Measurements from ENCODE around the gene TMBIM1.
A peak's percentile ranks its signal among the peaks of the same experiment; 100 is the strongest.

The TMBIM1 gene

GRCh38 chr2:218262631-218263586, 29.4 kb downstream of the TMBIM1 start:
- DNase-seq (ENCODE audit: low read depth, low spot score) = no peak
- H3K4me3 ChIP-seq (ENCODE audit: low read length) = no peak overlapping the region

- no peak for DNase-seq (ENCODE audit: low read depth, low spot score)
- no peak overlapping the region for H3K4me3 ChIP-seq (ENCODE audit: low read length)
Measured at GRCh38 chr2:218262237-218262600, 30.1 kb downstream of the TMBIM1 start.

GRCh38 chr2:218261423-218262236, 30.7 kb downstream of the TMBIM1 start:
- H3K4me3 ChIP-seq (ENCODE audit: low read length) = no peak overlapping the region
- DNase-seq (ENCODE audit: low read depth, low spot score) = no peak

- DNase-seq (ENCODE audit: low read depth, low spot score) = no peak
- H3K4me3 ChIP-seq (ENCODE audit: low read length) = no peak within 1 kb of the TSS
Measured at GRCh38 chr2:218260742-218261422, 31.4 kb downstream of the TMBIM1 start, which contains the start of gene GPBAR1. GPBAR1 (plus strand) TSS chr2:218261015; CDS start chr2:218262725, 1,710 bp downstream.

- DNase-seq (ENCODE audit: low read depth, low spot score) = no peak
- H3K4me3 ChIP-seq (ENCODE audit: low read length) = no peak overlapping the region
Measured at GRCh38 chr2:218260166-218260565, 32.1 kb downstream of the TMBIM1 start.

- no peak for DNase-seq (ENCODE audit: low read depth, low spot score)
- H3K4me3 ChIP-seq (ENCODE audit: low read length) = no peak overlapping the region
Measured at GRCh38 chr2:218259099-218259961, 33.0 kb downstream of the TMBIM1 start.

GRCh38 chr2:218257390-218257981, 34.8 kb downstream of the TMBIM1 start:
- no peak overlapping the region for H3K4me3 ChIP-seq (ENCODE audit: low read length)
- DNase-seq (ENCODE audit: low read depth, low spot score) = peak; percentile 53

GRCh38 chr2:218256612-218257350, 35.5 kb downstream of the TMBIM1 start:
- no peak overlapping the region for H3K4me3 ChIP-seq (ENCODE audit: low read length)
- DNase-seq (ENCODE audit: low read depth, low spot score) = no peak

GRCh38 chr2:218255446-218255845, 36.9 kb downstream of the TMBIM1 start:
- no peak for DNase-seq (ENCODE audit: low read depth, low spot score)
- no peak overlapping the region for H3K4me3 ChIP-seq (ENCODE audit: low read length)

GRCh38 chr2:218253232-218253625, 39.1 kb downstream of the TMBIM1 start:
- H3K4me3 ChIP-seq (ENCODE audit: low read length) = no peak overlapping the region
- no peak for DNase-seq (ENCODE audit: low read depth, low spot score)

GRCh38 chr2:218252509-218253231, 39.6 kb downstream of the TMBIM1 start:
- no peak overlapping the region for H3K4me3 ChIP-seq (ENCODE audit: low read length)
- DNase-seq (ENCODE audit: low read depth, low spot score) = no peak

- no peak for DNase-seq (ENCODE audit: low read depth, low spot score)
- H3K4me3 ChIP-seq (ENCODE audit: low read length) = no peak overlapping the region
Measured at GRCh38 chr2:218249691-218250090, 42.6 kb downstream of the TMBIM1 start.

GRCh38 chr2:218245214-218245613, 47.1 kb downstream of the TMBIM1 start:
- H3K4me3 ChIP-seq (ENCODE audit: low read length) = no peak overlapping the region
- DNase-seq (ENCODE audit: low read depth, low spot score) = no peak

GRCh38 chr2:218244665-218245064, 47.6 kb downstream of the TMBIM1 start:
- no peak overlapping the region for H3K4me3 ChIP-seq (ENCODE audit: low read length)
- no peak for DNase-seq (ENCODE audit: low read depth, low spot score)

- no peak overlapping the region for H3K4me3 ChIP-seq (ENCODE audit: low read length)
- no peak for DNase-seq (ENCODE audit: low read depth, low spot score)
Measured at GRCh38 chr2:218244204-218244603, 48.1 kb downstream of the TMBIM1 start.

- no peak for DNase-seq (ENCODE audit: low read depth, low spot score)
Measured at GRCh38 chr2:218238887-218239286, 53.4 kb downstream of the TMBIM1 start.

GRCh38 chr2:218236829-218237228, 55.5 kb downstream of the TMBIM1 start:
- H3K4me3 ChIP-seq (ENCODE audit: low read length) = no peak overlapping the region
- no peak for DNase-seq (ENCODE audit: low read depth, low spot score)

More at GRCh38 chr2:218238887-218239286, 53.4 kb downstream of the TMBIM1 start:
- H3K4me3 ChIP-seq (ENCODE audit: low read length) = no peak overlapping the region

Measured in Jurkat, Clone E6-1 (cell line).